GM21786 (cell line): ENCODE data around the gene ACSS3.
"Not testable (repeated sequence)": the region's sequence is repeated elsewhere in the genome, so short reads cannot be mapped to it uniquely, and the experiment has no call there.

Experiments used
- ATAC-seq: cut with Tn5 transposase; IDR thresholded peaks from one replicate; pipeline ENCODE4 v1.9.1; 2021; ENCODE audit not compliant: unreplicated experiment

Gene ACSS3

GRCh38 chr12:81094718-81095360, 17.0 kb downstream of the ACSS3 start:
- ATAC-seq = no peak

- no peak for ATAC-seq
Measured at GRCh38 chr12:81095501-81096232, 17.8 kb downstream of the ACSS3 start.

- no peak for ATAC-seq
Measured at GRCh38 chr12:81105687-81106086, 27.8 kb downstream of the ACSS3 start.

GRCh38 chr12:81114226-81114625, 36.3 kb downstream of the ACSS3 start:
- no peak for ATAC-seq

GRCh38 chr12:81119069-81119468, 41.2 kb downstream of the ACSS3 start:
- not testable (repeated sequence) for ATAC-seq

- ATAC-seq = no peak
Measured at GRCh38 chr12:81120961-81121360, 43.1 kb downstream of the ACSS3 start.

- no peak for ATAC-seq
Measured at GRCh38 chr12:81123611-81124010, 45.7 kb downstream of the ACSS3 start.

GRCh38 chr12:81125691-81126090, 47.8 kb downstream of the ACSS3 start:
- ATAC-seq = no peak

- peak; percentile 98 for ATAC-seq
Measured at GRCh38 chr12:81128930-81129554, 51.2 kb downstream of the ACSS3 start.

- no peak for ATAC-seq
Measured at GRCh38 chr12:81136519-81136918, 58.6 kb downstream of the ACSS3 start.

- ATAC-seq = no peak
Measured at GRCh38 chr12:81137801-81138200, 59.9 kb downstream of the ACSS3 start.

GRCh38 chr12:81141217-81141616, 63.3 kb downstream of the ACSS3 start:
- no peak for ATAC-seq

GRCh38 chr12:81143057-81143456, 65.2 kb downstream of the ACSS3 start:
- no peak for ATAC-seq

GRCh38 chr12:81146228-81147225, 68.6 kb downstream of the ACSS3 start:
- ATAC-seq = no peak

- no peak for ATAC-seq
Measured at GRCh38 chr12:81147292-81147919, 69.5 kb downstream of the ACSS3 start.

- ATAC-seq = no peak
Measured at GRCh38 chr12:81150382-81150781, 72.5 kb downstream of the ACSS3 start.

- no peak for ATAC-seq
Measured at GRCh38 chr12:81159856-81160255, 82.0 kb downstream of the ACSS3 start.

GRCh38 chr12:81161680-81162079, 83.8 kb downstream of the ACSS3 start:
- ATAC-seq = no peak

- no peak for ATAC-seq
Measured at GRCh38 chr12:81162391-81163136, 84.7 kb downstream of the ACSS3 start.

GRCh38 chr12:81164827-81165226, 86.9 kb downstream of the ACSS3 start:
- no peak for ATAC-seq
